ENCODE data around the gene MADD. TPM values are rescaled to one million over a fixed set of nuclear protein-coding genes. Genes with fewer than 3 reads are reported as not detected.

The MADD gene
- total RNA-seq, 3 donors from 2014 or later (not counting 1 experiment from before 2014, with no cell fraction given), result 333 to 383 (median 335) TPM

- H3K9me3 ChIP-seq (ENCODE audit: control insufficient read depth, insufficient read depth, low read length), result no peaks in the 10 kb centered on the region
- no peaks in the 10 kb centered on the region for H3K4me1 ChIP-seq (ENCODE audit: control insufficient read depth, insufficient read depth, low read length)
- Mint-ChIP-seq H3K9me3 (no peaks in the 10 kb centered on the region), H3K4me1 (no peaks in the 10 kb centered on the region), H3K27me3 (ENCODE audit: low read depth in 2 of 2) (no peaks in the 10 kb centered on the region), H3K27ac (peak overlapping the region in 1 of 2 donors; percentile 16), H3K4me3 (no peak overlapping the region), H3K36me3 (peaks cover 17% of the 10 kb centered on the region)
- H3K4me3 ChIP-seq (ENCODE audit: low read length), result no peak overlapping the region
- intact Hi-C loops (cut with micrococcal nuclease), result no loop called here
- peaks cover 51% of the 10 kb centered on the region for H3K36me3 ChIP-seq (ENCODE audit: control insufficient read depth, insufficient read depth, low read length)
- TF ChIP-seq CTCF (IDR thresholded peaks at IDR 0.05), result no peak
- H3K27ac ChIP-seq (ENCODE audit: low read length), result no peak overlapping the region
- no peak for DNase-seq
- H3K27me3 ChIP-seq (ENCODE audit: control insufficient read depth, insufficient read depth, low read length), result no peaks in the 10 kb centered on the region
- ATAC-seq, result no peak
- WGBS (ENCODE audit: insufficient coverage), result 63% methylated on average over 1 of the region's 2 CpGs
Measured at GRCh38 chr11:47318166-47318565, 48.2 kb downstream of the MADD start.

- H3K4me1 Mint-ChIP-seq, result peaks cover 7 to 15% of the 10 kb centered on the region in 2 donors
- intact Hi-C loops (cut with micrococcal nuclease), result no loop called here
- H3K4me3 Mint-ChIP-seq, result no peak overlapping the region
- Histone ChIP-seq H3K4me3 (ENCODE audit: low read length) (no peak overlapping the region), H3K27me3 (ENCODE audit: control insufficient read depth, insufficient read depth, low read length) (no peaks in the 10 kb centered on the region), H3K27ac (ENCODE audit: low read length) (no peak overlapping the region), H3K9me3 (ENCODE audit: control insufficient read depth, insufficient read depth, low read length) (no peaks in the 10 kb centered on the region), H3K36me3 (ENCODE audit: control insufficient read depth, insufficient read depth, low read length) (peaks cover 63% of the 10 kb centered on the region), H3K4me1 (ENCODE audit: control insufficient read depth, insufficient read depth, low read length) (peaks cover 4% of the 10 kb centered on the region)
- DNase-seq, result no peak
- peak in 1 of 3 donors; percentile 11 for ATAC-seq
- WGBS (ENCODE audit: insufficient coverage), result 90% methylated on average over 12 of the region's 12 CpGs
- no peaks in the 10 kb centered on the region for H3K36me3 Mint-ChIP-seq
- no peaks in the 10 kb centered on the region for H3K9me3 Mint-ChIP-seq
- peak overlapping the region in 1 of 2 donors; percentile 55 for H3K27ac Mint-ChIP-seq
- no peaks in the 10 kb centered on the region for H3K27me3 Mint-ChIP-seq (ENCODE audit: low read depth in 2 of 2)
- no peak for TF ChIP-seq CTCF (IDR thresholded peaks at IDR 0.05)
Measured at GRCh38 chr11:47324520-47324919, 54.6 kb downstream of the MADD start.

- no peak for TF ChIP-seq CTCF (IDR thresholded peaks at IDR 0.05)
- Mint-ChIP-seq H3K36me3 (no peaks in the 10 kb centered on the region), H3K27ac (peak overlapping the region in 1 of 2 donors; percentile 55), H3K27me3 (ENCODE audit: low read depth in 2 of 2) (no peaks in the 10 kb centered on the region), H3K4me1 (peaks cover 7 to 16% of the 10 kb centered on the region in 2 donors), H3K9me3 (no peaks in the 10 kb centered on the region), H3K4me3 (no peak overlapping the region)
- intact Hi-C loops (cut with micrococcal nuclease), result no loop called here
- no peaks in the 10 kb centered on the region for H3K9me3 ChIP-seq (ENCODE audit: control insufficient read depth, insufficient read depth, low read length)
- 42% methylated on average over 15 of the region's 15 CpGs for WGBS (ENCODE audit: insufficient coverage)
- DNase-seq (no peak), ATAC-seq (no peak)
- H3K27me3 ChIP-seq (ENCODE audit: control insufficient read depth, insufficient read depth, low read length), result no peaks in the 10 kb centered on the region
- H3K4me3 ChIP-seq (ENCODE audit: low read length), result no peak overlapping the region
- H3K4me1 ChIP-seq (ENCODE audit: control insufficient read depth, insufficient read depth, low read length), result peaks cover 4% of the 10 kb centered on the region
- H3K36me3 ChIP-seq (ENCODE audit: control insufficient read depth, insufficient read depth, low read length), result peaks cover 69% of the 10 kb centered on the region
- H3K27ac ChIP-seq (ENCODE audit: low read length), result no peak overlapping the region
Measured at GRCh38 chr11:47325271-47326041, 55.5 kb downstream of the MADD start.
